LNCaP clone FGC (cell line): ENCODE measurements around the gene FAM222A.

ENCODE experiments used
- DNase-seq: peaks from one replicate; pipeline ENCODE4 v3.0.0-alpha.2; 2011; ENCODE audit warnings: low read depth
- H3K4me3 ChIP-seq: 2 replicates; pipeline ENCODE4 v1.5.1; 2011; ENCODE audit warnings: mild to moderate bottlenecking, low read depth, low read length, control low read depth
- CTCF ChIP-seq: IDR thresholded peaks from 2 replicates; pipeline ENCODE4 v1.5.1; 2012; ENCODE audit warnings: mild to moderate bottlenecking; ENCODE audit not compliant: control insufficient read depth, insufficient read depth; ENCODE audit errors: extremely low read depth

Gene FAM222A

DNA sequence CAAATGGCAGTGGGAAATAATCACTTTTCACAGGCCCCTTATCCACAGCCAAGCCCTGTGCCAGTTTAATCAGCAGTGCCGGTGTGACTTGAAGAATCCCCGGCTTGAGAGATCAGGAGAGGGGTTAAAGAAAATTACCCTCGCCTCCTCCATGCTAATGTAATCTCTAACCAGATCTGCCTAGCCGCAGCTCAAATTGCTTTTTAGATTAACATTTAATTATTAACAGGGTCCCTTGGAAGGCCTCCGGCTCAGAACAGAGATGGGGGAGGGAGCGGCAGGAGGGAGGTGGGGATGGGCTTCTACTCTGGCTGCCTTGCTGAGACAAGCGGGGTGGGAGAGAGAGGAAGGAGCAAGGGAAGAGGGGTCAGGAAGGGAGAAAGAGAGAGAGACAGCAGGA is 24.0 kb downstream of the FAM222A start:
- no peak overlapping the region for H3K4me3 ChIP-seq
- TF ChIP-seq CTCF, result no peak
- DNase-seq, result no peak

DNA sequence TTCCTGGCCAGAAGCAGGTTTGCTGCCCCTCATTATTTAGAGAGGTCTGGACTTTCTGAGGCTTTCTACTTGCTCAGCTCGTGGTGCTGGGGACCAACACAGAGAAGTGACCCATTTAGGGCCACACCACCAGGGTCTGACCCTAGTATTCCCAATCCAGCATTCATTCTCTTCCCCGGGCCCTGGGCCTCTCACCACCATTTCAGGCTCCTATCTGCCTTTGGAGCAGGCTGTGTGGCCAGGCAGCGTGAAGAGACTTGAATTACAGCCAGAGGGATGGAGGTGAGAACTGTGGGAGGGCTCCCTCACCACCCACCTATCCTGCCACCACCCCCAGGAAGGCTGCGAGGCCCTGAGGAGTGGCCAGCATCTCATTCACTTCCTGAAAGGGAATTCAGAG is 24.6 kb downstream of the FAM222A start:
- no peak overlapping the region for H3K4me3 ChIP-seq
- TF ChIP-seq CTCF, result no peak
- no peak for DNase-seq

DNA sequence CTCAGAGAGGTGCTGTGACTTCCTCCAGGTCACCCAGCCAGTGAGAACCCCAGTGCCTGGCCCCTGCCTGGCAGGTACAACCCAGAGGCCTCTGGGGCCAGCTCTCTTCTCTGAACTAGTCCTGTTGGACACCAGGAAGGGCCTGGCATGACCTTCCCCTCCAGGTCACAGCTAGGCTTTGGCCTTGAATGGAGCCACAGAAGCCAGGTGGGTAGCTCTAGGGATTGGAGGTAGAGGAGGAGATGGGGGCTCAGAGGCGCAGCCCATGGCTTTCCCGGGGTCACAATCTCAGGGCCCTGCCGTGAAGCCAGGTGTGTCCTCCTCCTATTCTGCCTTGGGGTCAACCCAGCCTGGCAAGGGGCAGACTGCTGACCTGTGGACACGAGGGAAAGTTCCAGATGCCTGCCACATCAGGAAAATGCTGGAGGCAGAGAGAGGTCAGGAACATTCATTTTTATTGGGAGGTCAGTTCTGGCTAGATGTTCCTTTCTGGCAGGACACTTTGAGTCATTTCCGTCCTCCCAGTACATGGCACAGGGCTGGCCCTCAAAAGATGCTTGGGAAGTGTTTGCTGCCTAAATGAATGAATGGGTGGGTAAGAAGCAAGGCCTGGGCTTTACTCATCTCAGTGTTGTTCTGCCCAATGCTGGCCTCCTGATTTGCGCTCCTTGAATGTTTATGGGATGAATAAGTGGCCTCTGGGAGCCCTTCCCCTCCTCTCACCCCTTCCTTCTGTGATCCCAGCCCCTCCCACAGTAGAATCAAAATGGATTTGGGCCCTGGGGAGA is 25.4 kb downstream of the FAM222A start:
- H3K4me3 ChIP-seq, result no peak overlapping the region
- no peak for DNase-seq
- TF ChIP-seq CTCF, result no peak

GRCh38 chr12:109739747-109740693 is 26.4 kb downstream of the FAM222A start:
- H3K4me3 ChIP-seq, result no peak overlapping the region
- TF ChIP-seq CTCF, result no peak
- no peak for DNase-seq

GRCh38 chr12:109740694-109741245 is 27.1 kb downstream of the FAM222A start:
- TF ChIP-seq CTCF, result no peak

DNA sequence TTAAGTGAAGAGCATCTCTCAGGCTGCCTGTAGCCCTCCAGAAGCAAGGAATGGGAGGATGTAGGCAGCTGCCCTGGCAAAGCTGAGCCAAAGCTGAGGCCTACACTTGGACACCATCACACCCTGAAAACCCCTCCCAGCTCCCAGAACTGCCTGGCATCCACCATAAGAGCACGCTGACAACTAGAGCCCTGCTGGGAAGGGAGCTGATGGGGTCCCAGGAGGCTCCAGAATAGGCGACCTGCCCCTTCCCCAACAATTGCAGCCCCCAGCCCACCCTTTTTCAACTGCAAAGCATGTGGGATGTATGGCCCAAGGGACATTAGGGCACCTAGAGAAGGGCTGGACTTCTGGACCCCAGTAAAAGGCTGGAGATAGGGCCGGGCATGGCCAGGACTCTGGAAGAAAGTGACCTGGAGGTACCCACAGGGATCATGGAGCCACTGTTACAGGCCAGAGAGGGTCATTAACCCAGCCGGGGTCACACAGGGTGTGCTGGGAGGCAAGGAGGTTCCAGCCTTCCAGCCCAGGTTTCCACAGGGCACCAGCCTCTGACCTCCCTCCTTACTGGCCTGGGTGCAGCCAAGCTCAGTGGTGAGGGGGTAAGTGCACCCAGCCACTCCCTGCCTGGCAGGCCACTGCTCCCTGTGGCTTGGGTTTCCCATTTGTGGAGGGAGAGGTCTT is 27.8 kb downstream of the FAM222A start:
- DNase-seq, result no peak
- no peak for TF ChIP-seq CTCF
- H3K4me3 ChIP-seq, result no peak overlapping the region

More at GRCh38 chr12:109740694-109741245, 27.1 kb downstream of the FAM222A start:
- no peak overlapping the region for H3K4me3 ChIP-seq
- no peak for DNase-seq
